ENCODE data around the gene CEACAM4. TPM values are rescaled to one million over a fixed set of nuclear protein-coding genes. Genes with fewer than 3 reads are reported as not detected.

CEACAM4 gene
- total and polyA plus RNA-seq, 2 of the 8 experiments (the other 6 are each of a cell fraction or from before 2014, with no cell fraction given): not detected

DNA sequence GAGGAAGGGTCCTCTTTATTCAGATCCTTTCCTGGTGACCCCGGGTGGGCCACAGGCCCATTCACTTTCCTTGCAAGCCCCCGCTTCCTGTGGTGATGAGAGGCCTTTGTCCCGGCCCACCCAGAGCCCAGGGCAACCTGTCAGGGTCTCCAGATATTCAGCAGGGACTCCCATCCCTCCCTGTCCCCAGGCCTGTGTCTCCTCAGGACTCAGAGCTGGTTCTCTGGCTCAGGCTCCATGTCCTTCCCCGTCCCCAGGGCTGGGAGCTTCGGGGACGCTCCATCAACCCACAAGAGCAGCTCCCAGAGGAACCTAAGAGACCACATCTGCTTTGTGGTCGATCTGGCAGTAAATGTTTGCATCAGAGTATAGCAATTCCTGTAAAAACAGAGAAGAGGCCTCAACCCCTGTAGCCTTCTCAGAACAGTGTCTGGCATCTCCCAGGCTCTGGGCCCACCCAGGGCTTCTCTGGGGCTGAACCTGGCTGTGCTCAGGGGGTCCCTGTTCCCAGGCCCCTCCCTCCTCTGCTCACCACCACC is 7.8 kb downstream of the CEACAM4 start:
- no peak overlapping the region for H2BK20ac ChIP-seq (ENCODE audit: low read length)
- H3K36me3 ChIP-seq (ENCODE audit: control insufficient read depth in 2 of 4, insufficient read depth in 4 of 4, low read length in 3 of 4): no peaks in the 10 kb centered on the region
- 51% methylated on average over 7 of the region's 7 CpGs; no CpG with 5 or more reads in 1 of the 2 experiments for WGBS, 2 experiments (ENCODE audit: extremely low coverage in 1 of 2, insufficient coverage in 1 of 2, insufficient read length in 1 of 2, insufficient replicate concordance in 2 of 2, low coverage in 1 of 2, low lambda C conversion rate in 2 of 2, missing lambda C conversion rate in 1 of 2)
- H2BK12ac ChIP-seq (ENCODE audit: low read depth, low read length): no peak overlapping the region
- H3K79me1 ChIP-seq (ENCODE audit: low read depth, low read length): no peaks in the 10 kb centered on the region
- no peak overlapping the region for H3K4ac ChIP-seq (replicated peaks; ENCODE audit: insufficient read length, low read depth, low read length)
- H2BK120ac ChIP-seq (replicated peaks; ENCODE audit: low read depth, low read length): no peak overlapping the region
- ChIA-PET POLR2A (ENCODE audit: partially characterized antibody) (no interaction called here), CTCF (ENCODE audit: partially characterized antibody) (no interaction called here)
- FAIRE-seq: no peak
- no peak for DNase-seq (ENCODE audit: low read depth in 1 of 2, low spot score in 2 of 2)
- peaks cover 74 to 85% of the 10 kb centered on the region in 2 experiments for H3K9me3 ChIP-seq (ENCODE audit: insufficient read depth in 2 of 2, low read depth in 1 of 2, low read length in 1 of 2)
- H3K4me2 ChIP-seq (ENCODE audit: insufficient read depth in 1 of 2, low read depth in 2 of 2, low read length in 2 of 2): no peak overlapping the region
- no peak overlapping the region for H4K5ac ChIP-seq (ENCODE audit: insufficient read length, low read depth, low read length)
- H4K91ac ChIP-seq (replicated peaks; ENCODE audit: insufficient read length, low read length): no peak overlapping the region
- no peak overlapping the region for H3K4me3 ChIP-seq (ENCODE audit: extremely low read depth in 1 of 4, insufficient read depth in 2 of 4, low read depth in 3 of 4, low read length in 4 of 4)
- H2BK15ac ChIP-seq (ENCODE audit: low read length): no peak overlapping the region
- H3K23ac ChIP-seq (ENCODE audit: insufficient read length): no peak overlapping the region
- H4K8ac ChIP-seq (ENCODE audit: extremely low read depth, insufficient read depth, low read length): no peak overlapping the region
- H3K14ac ChIP-seq (ENCODE audit: insufficient read length): no peak overlapping the region
- no peaks in the 10 kb centered on the region for H3K79me2 ChIP-seq (ENCODE audit: control insufficient read depth in 1 of 2, insufficient read depth in 2 of 2, low read length in 2 of 2)
- 0 out of 7 replicates have a peak, but pooled peaks cover 0 to 2% (median 0%) of the 10 kb centered on the region in 4 experiments for H3K27me3 ChIP-seq (replicated peaks in 1 of 4; ENCODE audit: control insufficient read depth in 3 of 4, extremely low read depth in 1 of 4, insufficient read depth in 3 of 4, low read length in 3 of 4)
- H3K27ac ChIP-seq (ENCODE audit: low read depth, low read length): no peak overlapping the region
- no peak overlapping the region for H3K9ac ChIP-seq (replicated peaks in 1 of 4; ENCODE audit: extremely low read depth in 1 of 4, low read depth in 3 of 4, low read length in 3 of 4)
- H2AK5ac ChIP-seq (ENCODE audit: low read depth, low read length): no peak overlapping the region
- no peak overlapping the region for H3K56ac ChIP-seq (replicated peaks; ENCODE audit: insufficient read length, low read depth, low read length)
- H2AFZ ChIP-seq (ENCODE audit: low read length): no peak overlapping the region
- no peaks in the 10 kb centered on the region for H3K4me1 ChIP-seq (replicated peaks in 1 of 4; ENCODE audit: control insufficient read depth in 3 of 4, insufficient read depth in 4 of 4, low read length in 3 of 4)
- no peaks in the 10 kb centered on the region for H4K20me1 ChIP-seq (replicated peaks in 1 of 2; ENCODE audit: control insufficient read depth in 1 of 2, insufficient read depth in 2 of 2, low read length in 2 of 2)
- no peaks in the 10 kb centered on the region for H3K23me2 ChIP-seq (ENCODE audit: low read depth, low read length)
- H2BK5ac ChIP-seq (ENCODE audit: low read depth, low read length): no peak overlapping the region
- no peak overlapping the region for H3K18ac ChIP-seq (ENCODE audit: extremely low read depth, low read length)
- TF ChIP-seq BRCA1 (IDR thresholded peaks at IDR 0.05; ENCODE audit: low read depth, low read length): no peak
- TF ChIP-seq RBBP5 (IDR thresholded peaks at IDR 0.05; ENCODE audit: borderline replicate concordance, low read depth, low read length): no peak
- no peak for TF ChIP-seq RFX5 (IDR thresholded peaks at IDR 0.05; ENCODE audit: borderline replicate concordance, low read depth, low read length)
- TF ChIP-seq KDM5A (IDR thresholded peaks at IDR 0.05; ENCODE audit: low read length): no peak
- TF ChIP-seq SP1 (IDR thresholded peaks at IDR 0.05; ENCODE audit: low read depth, low read length): no peak
- TF ChIP-seq POU5F1 (IDR thresholded peaks at IDR 0.05; ENCODE audit: low read depth, low read length): no peak
- TF ChIP-seq, protein P1, sequence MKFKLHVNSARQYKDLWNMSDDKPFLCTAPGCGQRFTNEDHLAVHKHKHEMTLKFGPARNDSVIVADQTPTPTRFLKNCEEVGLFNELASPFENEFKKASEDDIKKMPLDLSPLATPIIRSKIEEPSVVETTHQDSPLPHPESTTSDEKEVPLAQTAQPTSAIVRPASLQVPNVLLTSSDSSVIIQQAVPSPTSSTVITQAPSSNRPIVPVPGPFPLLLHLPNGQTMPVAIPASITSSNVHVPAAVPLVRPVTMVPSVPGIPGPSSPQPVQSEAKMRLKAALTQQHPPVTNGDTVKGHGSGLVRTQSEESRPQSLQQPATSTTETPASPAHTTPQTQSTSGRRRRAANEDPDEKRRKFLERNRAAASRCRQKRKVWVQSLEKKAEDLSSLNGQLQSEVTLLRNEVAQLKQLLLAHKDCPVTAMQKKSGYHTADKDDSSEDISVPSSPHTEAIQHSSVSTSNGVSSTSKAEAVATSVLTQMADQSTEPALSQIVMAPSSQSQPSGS (IDR thresholded peaks at IDR 0.05; ENCODE audit: low read length): no peak
- TF ChIP-seq YY1 (IDR thresholded peaks at IDR 0.05; ENCODE audit: low read depth, low read length): no peak
- TF ChIP-seq TCF12 (IDR thresholded peaks at IDR 0.05; ENCODE audit: low read depth, low read length): no peak
- no peak for TF ChIP-seq RAD21 (IDR thresholded peaks at IDR 0.05 in 1 of 2, conservative IDR thresholded peaks at IDR 0.05 in 1 of 2; ENCODE audit: low read depth in 2 of 2, low read length in 2 of 2)
- TF ChIP-seq HDAC2 (IDR thresholded peaks at IDR 0.05; ENCODE audit: borderline replicate concordance in 1 of 2, low read depth in 2 of 2, low read length in 2 of 2): no peak
- no peak for TF ChIP-seq JUND (IDR thresholded peaks at IDR 0.05; ENCODE audit: low read length)
